Breast epithelium (tissue), 4 donors: ENCODE measurements around the gene PPTC7. TPM values are rescaled to one million over a fixed set of nuclear protein-coding genes. Genes with fewer than 3 reads are reported as not detected.

ENCODE experiments used
- DNase-seq, 2 donors: peaks; one replicate each; pipeline ENCODE4 v3.0.0-alpha.2; 2019; ENCODE audit warnings: low spot score in 2 of 2
- H3K27ac ChIP-seq, 2 donors: fragments of 200-600 bp; sonication (generic) in 1 of 2; one replicate each; pipeline ENCODE4 v1.5.1; 2016 to 2019; ENCODE audit warnings: mild to moderate bottlenecking in 1 of 2
- H3K27me3 ChIP-seq, 2 donors: fragments of 200-600 bp; sonication (generic) in 1 of 2; one replicate each; pipeline versions ENCODE4 v1.5.1 to v1.6.0; 2017 to 2019; ENCODE audit warnings: control low read depth in 1 of 2, mild to moderate bottlenecking in 1 of 2
- H3K36me3 ChIP-seq: fragments of 200-600 bp; one replicate; pipeline ENCODE4 v1.5.1; 2019
- H3K4me1 ChIP-seq, 2 donors: fragments of 200-600 bp; sonication (generic); one replicate each; pipeline ENCODE4 v1.5.1; 2016 to 2019; ENCODE audit warnings: control low read depth in 1 of 2
- H3K4me3 ChIP-seq, 3 donors: fragments of 200-600 bp; sonication (generic); 1 replicate in 2 of 3; 2 replicates in 1 of 3; pipeline ENCODE4 v1.5.1; 2016 to 2019; ENCODE audit warnings: mild to moderate bottlenecking in 3 of 3, moderate library complexity in 2 of 3
- H3K9me3 ChIP-seq, 2 donors: fragments of 200-600 bp; sonication (generic) in 1 of 2; one replicate each; pipeline ENCODE4 v1.5.1; 2016 to 2019; ENCODE audit warnings: control low read depth in 1 of 2
- POLR2A ChIP-seq: fragments of 450-650 bp; IDR thresholded peaks from one replicate; pipeline ENCODE4 v1.6.1; 2016; ENCODE audit warnings: antibody characterized with exemption, mild to moderate bottlenecking, moderate library complexity
- POLR2AphosphoS5 ChIP-seq, 3 donors: sonication (generic); formaldehyde crosslinking; IDR thresholded peaks; one replicate each; pipeline ENCODE4 v1.6.1; 2017; ENCODE audit warnings: antibody characterized with exemption in 3 of 3
- intact Hi-C: fragments of 100-400 bp; cut with DNase I; formaldehyde crosslinking; loops from one replicate; pipeline ENCODE4 v1.15.1; 2023; ENCODE audit warnings: low total_unique reads
- total RNA-seq, 3 donors: library from RNA; depleted of rRNA; stranded (reverse); fragments of >200 nt; gene quantifications; one replicate each; pipeline ENCODE4 v1.1.0, GENCODE V29; 2016
- TF ChIP-seq, protein P1 (sequence below), 3 donors: fragments of 450-650 bp; IDR thresholded peaks; one replicate each; pipeline ENCODE4 v1.5.1; 2016 to 2017; ENCODE audit warnings: antibody characterized with exemption in 3 of 3, mild to moderate bottlenecking in 3 of 3, moderate library complexity in 3 of 3

The PPTC7 gene
- total RNA-seq, 3 donors from 2014 or later: 21.6 to 31.9 (median 26.7) TPM

DNA sequence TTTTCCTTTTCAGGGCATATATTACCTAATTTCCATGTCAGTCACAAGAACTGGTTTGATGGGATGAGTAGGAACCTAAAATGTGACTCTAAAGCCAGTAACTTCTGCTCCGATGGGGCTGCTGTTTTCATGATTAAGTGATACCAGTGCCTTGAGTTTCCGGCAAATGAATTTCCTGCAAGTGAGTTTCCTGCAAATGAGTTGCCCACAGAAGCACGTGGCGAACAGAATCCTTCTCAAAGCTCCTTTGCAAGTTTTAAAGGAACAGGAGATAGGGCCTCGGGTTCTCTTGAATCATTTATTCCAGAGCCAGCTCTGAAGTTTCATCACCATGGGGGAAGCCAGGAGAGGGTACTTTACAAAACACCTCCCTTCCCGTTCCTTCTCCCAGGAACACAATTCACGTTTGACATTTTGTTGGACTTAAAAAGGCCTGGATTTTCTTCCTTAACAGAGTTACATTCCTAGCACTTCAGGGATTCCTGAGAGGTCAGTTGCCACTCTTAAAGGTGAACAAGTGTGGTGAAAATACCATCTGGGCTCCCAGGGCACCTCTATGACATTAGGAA is 2.2 kb upstream of the PPTC7 start:
- TF ChIP-seq POLR2A (no peak), POLR2AphosphoS5 (IDR thresholded peaks at IDR 0.05) (no peak)
- TF ChIP-seq, protein P1, sequence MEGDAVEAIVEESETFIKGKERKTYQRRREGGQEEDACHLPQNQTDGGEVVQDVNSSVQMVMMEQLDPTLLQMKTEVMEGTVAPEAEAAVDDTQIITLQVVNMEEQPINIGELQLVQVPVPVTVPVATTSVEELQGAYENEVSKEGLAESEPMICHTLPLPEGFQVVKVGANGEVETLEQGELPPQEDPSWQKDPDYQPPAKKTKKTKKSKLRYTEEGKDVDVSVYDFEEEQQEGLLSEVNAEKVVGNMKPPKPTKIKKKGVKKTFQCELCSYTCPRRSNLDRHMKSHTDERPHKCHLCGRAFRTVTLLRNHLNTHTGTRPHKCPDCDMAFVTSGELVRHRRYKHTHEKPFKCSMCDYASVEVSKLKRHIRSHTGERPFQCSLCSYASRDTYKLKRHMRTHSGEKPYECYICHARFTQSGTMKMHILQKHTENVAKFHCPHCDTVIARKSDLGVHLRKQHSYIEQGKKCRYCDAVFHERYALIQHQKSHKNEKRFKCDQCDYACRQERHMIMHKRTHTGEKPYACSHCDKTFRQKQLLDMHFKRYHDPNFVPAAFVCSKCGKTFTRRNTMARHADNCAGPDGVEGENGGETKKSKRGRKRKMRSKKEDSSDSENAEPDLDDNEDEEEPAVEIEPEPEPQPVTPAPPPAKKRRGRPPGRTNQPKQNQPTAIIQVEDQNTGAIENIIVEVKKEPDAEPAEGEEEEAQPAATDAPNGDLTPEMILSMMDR (IDR thresholded peaks at IDR 0.05): no peak
- intact Hi-C loops: no loop called here
- H3K27me3 ChIP-seq: no peaks in the 10 kb centered on the region
- no peaks in the 10 kb centered on the region for H3K36me3 ChIP-seq
- no peaks in the 10 kb centered on the region for H3K9me3 ChIP-seq
- peak overlapping the region in 1 of 3 donors; percentile 5 for H3K4me3 ChIP-seq
- peak overlapping the region; percentile 72 to 93 for H3K27ac ChIP-seq
- DNase-seq: no peak
- H3K4me1 ChIP-seq: peaks cover 0 to 13% of the 10 kb centered on the region in 2 donors

DNA sequence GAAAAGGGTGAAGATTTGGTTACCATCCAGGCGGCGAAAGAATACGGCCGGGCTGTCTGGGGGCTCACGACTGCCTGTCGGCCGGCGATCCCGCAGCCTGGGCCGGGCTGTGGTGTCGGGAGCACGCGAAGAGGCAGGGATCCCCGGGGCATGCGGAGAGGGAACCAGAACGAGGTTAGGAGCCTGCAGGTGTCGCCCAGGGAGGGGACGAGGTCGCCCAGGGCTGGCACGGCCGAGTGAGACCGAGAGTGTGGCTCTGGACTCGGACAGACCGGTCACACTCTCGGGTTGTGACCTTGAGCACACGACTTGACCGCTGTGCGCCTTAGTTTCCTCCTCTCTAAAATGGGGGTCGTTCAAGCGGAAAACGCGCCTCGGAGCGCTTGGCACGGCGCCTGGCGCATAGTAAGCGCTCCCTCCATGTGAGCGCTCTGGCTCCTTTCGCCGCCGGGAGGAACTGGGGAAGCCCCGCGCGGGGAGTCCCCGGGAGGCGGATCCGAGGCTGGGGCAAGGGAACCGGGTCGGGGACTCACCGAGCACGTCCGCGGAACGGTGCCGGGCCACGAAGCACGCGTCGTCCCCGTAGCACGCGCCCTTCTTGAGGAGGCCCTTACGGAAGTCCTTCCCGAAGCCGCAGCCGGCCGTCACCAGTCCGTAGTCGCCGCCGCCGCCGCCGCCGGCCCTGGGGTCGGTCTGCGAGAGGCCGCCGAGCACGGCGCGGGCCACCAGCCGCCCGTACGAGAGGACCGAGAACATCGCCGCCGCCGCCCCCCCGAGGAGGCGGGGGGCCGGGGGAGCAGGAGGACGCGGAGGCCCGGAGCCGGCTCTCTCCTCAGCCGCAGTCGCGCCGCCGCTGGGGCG is 612 bp downstream of the PPTC7 start:
- H3K4me1 ChIP-seq: peaks cover 0 to 13% of the 10 kb centered on the region in 2 donors

DNA sequence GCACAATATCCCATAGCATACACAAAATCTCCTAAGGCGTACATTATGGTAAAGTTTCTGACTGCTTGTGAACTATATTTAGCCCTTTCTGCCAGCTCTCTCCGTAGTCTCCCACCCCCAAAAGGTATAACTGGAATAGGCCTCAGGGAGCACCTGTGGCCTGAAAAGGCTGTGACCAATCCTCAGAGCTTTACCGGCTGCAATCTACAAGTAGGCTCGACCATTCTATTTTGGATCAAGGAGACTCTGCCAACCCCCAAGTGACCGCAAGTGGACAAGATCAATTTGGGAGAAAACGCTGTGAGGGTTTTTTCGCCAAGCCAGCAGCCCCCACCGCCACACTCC is 1.2 kb downstream of the PPTC7 start:
- Histone ChIP-seq H3K27ac (peak overlapping the region; percentile 93 to 94), H3K4me1 (peaks cover 0 to 13% of the 10 kb centered on the region in 2 donors), H3K4me3 (peak overlapping the region; percentile 89 to 93 (median 93)), H3K27me3 (no peaks in the 10 kb centered on the region), H3K36me3 (no peaks in the 10 kb centered on the region), H3K9me3 (no peaks in the 10 kb centered on the region)
- TF ChIP-seq POLR2AphosphoS5 (IDR thresholded peaks at IDR 0.05) (no peak), POLR2A (no peak)
- TF ChIP-seq, protein P1 (IDR thresholded peaks at IDR 0.05): no peak
- DNase-seq: no peak
- intact Hi-C loops: no loop called here

More for the DNA sequence above, 612 bp downstream of the PPTC7 start:
- H3K9me3 ChIP-seq: no peaks in the 10 kb centered on the region
- H3K27ac ChIP-seq: peak overlapping the region; percentile 93 to 94
- no peaks in the 10 kb centered on the region for H3K36me3 ChIP-seq
- no peaks in the 10 kb centered on the region for H3K27me3 ChIP-seq
- peak; percentile 42 to 58 for DNase-seq
- peak in 2 of 3 donors; percentile 14 to 16 for TF ChIP-seq POLR2AphosphoS5 (IDR thresholded peaks at IDR 0.05)
- TF ChIP-seq, protein P1 (IDR thresholded peaks at IDR 0.05): no peak
- TF ChIP-seq POLR2A: no peak
- H3K4me3 ChIP-seq: peak overlapping the region; percentile 89 to 93 (median 93)
- intact Hi-C loops: no loop called here

DNA sequence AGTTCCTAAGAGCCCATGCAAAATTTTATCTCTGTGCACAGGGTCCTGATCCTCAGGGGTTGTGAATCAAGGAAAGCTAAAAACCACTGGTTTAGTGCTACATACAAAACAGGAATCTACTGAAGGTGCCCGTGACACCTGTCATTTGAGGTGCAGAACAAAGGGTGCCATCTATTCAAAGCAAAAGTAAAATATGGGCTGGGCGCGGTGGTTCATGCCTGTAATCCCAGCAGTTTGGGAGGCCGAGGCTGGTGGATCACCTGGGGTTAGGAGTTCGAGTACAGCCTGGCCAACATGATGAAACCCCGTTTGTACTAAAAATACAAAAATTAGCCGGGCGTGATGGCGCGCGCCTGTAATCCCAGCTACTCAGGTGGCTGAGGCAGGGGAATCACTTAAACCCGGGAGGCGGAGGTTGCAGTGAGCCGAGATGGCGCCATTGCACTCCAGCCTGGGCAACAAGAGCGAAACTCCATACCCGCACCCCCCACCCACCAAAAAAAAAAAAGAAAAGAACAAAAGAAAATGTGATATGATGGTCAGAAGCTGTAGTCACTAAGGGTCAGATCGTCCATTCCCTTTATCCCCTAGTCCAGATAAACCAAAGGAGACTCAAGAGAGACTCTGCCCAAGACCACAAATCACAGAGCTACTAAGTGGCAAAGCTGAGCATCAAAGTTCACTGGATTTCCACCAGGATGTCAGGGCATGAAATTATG is 3.4 kb downstream of the PPTC7 start:
- Histone ChIP-seq H3K4me1 (peaks cover 0 to 7% of the 10 kb centered on the region in 2 donors), H3K27ac (peak overlapping the region; percentile 86 to 88), H3K27me3 (no peaks in the 10 kb centered on the region), H3K36me3 (no peaks in the 10 kb centered on the region), H3K9me3 (no peaks in the 10 kb centered on the region), H3K4me3 (no peak overlapping the region)
- TF ChIP-seq POLR2A (no peak), POLR2AphosphoS5 (IDR thresholded peaks at IDR 0.05) (no peak)
- TF ChIP-seq, protein P1 (IDR thresholded peaks at IDR 0.05): no peak
- no peak for DNase-seq
- intact Hi-C loops: no loop called here
